Heart left ventricle (tissue), 13 donors: ENCODE results near the gene KCNK18.

Experiments used
- CTCF ChIP-seq, 12 donors: fragments of 200-600 bp; sonication (generic) in 4 of 12; IDR thresholded peaks; one replicate each; pipeline versions ENCODE4 v1.5.0 to v1.8.0; 2018 to 2022; ENCODE audit warnings: antibody characterized with exemption in 12 of 12, mild to moderate bottlenecking in 5 of 12
- POLR2A ChIP-seq, 2 donors: fragments of 450-650 bp; IDR thresholded peaks; one replicate each; pipeline ENCODE4 v1.6.1; 2017; ENCODE audit warnings: antibody characterized with exemption in 2 of 2, mild to moderate bottlenecking in 2 of 2, moderate library complexity in 2 of 2
- donor health status: ischemic (EF 13 %, LVEDD 7.1; RV severe dilation, severe dysfunction).
- donor health status: DM: no; HTN: yes; CAD: no.
- donor health status: DM: no; HTN: no; CAD: no.
- donor health status: ischemic (EF 25% LVEDD 6.9; RV normal size, moderate dysfunction).
- donor health status: ischemic (EF 25% LVEDD 5.7; RV mildly dilated, moderate dysfunction).
- donor health status: ischemic (EF 35%, LVEDD 5.7; RV mildly dilated, moderate dysfunction).
- donor health status: nonischemic (EF 11% LVEDD 7.7; RV severe dilation, severe dysfunction).
- donor health status: DM: yes; HTN: yes; CAD: no.
- donor health status: PGD.
- donor health status: ischemic (EF 29% LVEDD 5.4; RV normal size, mild dysfunction).
- donor health status: nonischemic (EF 23%, LVEDD 6.1; RV moderate dilation, normal function).

- TF ChIP-seq CTCF (IDR thresholded peaks at IDR 0.05): no peak
- TF ChIP-seq POLR2A (IDR thresholded peaks at IDR 0.05): no peak
Measured at GRCh38 chr10:117218654-117219053, 21.4 kb downstream of the KCNK18 start.
